ENCODE measurements around the gene SLX1A.
"Not testable (repeated sequence)": the region's sequence is repeated elsewhere in the genome, so short reads cannot be mapped to it uniquely, and the experiment has no call there.

Gene SLX1A

DNA sequence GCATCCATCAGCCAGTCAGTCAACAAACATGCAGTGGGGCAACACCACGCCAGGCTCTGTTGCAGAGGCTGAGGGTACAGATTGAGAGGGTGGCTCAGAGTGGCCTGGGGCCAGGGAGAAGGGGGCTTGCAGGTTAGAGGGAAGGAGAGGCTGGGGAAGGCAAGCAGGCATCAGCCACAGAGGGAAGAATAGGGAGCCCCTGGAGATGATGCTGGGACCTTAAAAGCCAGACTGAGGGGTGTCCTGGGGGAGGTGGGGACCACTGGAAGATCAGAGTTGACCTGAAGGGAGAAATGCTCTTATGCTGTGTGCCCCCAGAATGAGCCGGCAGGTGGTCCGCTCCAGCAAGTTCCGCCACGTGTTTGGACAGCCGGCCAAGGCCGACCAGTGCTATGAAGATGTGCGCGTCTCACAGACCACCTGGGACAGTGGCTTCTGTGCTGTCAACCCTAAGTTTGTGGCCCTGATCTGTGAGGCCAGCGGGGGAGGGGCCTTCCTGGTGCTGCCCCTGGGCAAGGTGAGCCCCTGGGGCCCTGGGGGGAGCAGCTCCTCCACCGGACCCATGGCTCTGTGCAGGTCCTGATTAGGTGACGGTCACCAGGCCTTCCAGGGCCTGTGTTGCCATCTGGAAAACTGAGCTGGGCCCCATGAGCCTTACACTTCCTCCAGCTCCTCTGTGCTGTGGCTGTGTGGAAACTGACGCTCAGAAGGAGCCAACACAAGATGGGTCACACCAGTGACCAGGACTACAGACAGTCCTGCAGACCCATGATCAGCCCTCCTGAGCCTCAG is 8.6 kb upstream of the SLX1A start:
- FAIRE-seq: no peak

DNA sequence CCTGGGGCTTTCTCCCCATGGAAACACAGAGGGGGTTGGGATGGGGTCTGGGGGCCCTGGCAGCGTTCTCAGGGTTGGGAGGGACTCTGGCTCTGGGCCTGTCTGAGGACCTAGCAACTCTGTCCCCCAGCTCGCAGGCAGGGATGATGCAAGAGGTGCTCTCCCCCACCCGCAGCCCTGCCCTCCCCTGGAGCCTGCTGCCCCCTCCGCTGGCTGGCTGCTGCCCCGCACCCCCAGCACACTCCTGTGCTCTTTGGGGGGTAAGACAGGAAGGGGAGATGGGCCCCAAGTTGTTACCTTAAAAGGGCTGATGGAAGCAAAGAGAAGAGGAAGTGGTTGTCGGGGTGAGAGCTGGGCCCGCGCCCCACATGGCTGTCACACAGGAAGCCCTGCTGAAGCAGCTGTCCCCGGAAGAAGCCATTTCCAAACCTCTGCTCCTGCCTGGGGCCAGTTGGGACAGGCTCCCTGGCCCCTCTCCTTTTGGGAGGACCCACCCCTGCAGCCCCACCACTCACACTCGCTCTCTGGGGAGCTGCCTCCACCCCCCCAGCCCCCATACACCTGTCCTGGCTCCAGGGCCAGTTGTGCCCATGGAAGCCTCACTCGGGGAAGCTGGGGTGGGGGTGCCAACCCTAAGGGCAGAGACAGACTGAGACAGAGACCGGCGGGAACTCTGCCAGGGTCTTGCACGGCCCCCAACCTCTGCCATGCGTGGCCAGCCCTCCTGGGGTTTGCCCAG is 7.8 kb upstream of the SLX1A start:
- no peak for FAIRE-seq

- no peak for FAIRE-seq
Measured at GRCh38 chr16:30186444-30186781, 7.3 kb upstream of the SLX1A start.

DNA sequence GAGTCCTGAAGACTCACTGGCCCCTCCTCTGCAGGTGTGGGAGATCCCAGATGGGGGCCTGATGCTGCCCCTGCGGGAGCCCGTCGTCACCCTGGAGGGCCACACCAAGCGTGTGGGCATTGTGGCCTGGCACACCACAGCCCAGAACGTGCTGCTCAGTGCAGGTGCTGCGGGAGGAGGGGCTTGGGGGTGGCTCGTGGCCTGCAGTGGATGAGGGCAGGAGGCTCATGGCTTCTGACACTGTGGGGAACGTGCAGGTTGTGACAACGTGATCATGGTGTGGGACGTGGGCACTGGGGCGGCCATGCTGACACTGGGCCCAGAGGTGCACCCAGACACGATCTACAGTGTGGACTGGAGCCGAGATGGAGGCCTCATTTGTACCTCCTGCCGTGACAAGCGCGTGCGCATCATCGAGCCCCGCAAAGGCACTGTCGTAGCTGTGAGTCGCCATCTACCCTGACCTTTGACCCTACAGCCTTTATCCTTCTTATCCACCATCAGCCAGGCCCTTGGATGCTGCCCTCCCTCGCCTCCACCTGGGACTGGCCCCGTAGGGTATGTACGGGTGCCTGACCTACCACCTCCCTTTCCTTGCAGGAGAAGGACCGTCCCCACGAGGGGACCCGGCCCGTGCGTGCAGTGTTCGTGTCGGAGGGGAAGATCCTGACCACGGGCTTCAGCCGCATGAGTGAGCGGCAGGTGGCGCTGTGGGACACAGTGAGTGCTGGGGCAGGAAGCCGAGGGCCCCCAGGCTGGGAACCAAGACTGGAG is 6.7 kb upstream of the SLX1A start:
- FAIRE-seq: no peak

- FAIRE-seq: no peak
Measured at GRCh38 chr16:30187556-30187865, 6.2 kb upstream of the SLX1A start.

DNA sequence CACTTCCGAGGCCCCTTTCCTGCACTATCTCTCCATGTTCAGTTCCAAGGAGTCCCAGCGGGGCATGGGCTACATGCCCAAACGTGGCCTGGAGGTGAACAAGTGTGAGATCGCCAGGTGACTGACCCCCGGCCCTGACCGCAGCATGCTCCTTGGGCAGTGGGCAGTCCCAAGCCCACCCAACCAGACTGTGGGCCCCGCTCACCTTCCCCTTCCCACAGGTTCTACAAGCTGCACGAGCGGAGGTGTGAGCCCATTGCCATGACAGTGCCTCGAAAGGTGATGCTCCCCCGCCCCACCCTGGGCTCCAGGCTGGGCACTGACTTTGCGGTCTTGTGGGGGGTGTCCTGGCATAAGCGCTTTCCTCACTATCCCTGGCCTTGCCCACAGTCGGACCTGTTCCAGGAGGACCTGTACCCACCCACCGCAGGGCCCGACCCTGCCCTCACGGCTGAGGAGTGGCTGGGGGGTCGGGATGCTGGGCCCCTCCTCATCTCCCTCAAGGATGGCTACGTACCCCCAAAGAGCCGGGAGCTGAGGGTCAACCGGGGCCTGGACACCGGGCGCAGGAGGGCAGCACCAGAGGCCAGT is 5.6 kb upstream of the SLX1A start:
- FAIRE-seq: no peak

GRCh38 chr16:30191158-30191557 is 2.5 kb upstream of the SLX1A start:
- FAIRE-seq: not testable (repeated sequence)

DNA sequence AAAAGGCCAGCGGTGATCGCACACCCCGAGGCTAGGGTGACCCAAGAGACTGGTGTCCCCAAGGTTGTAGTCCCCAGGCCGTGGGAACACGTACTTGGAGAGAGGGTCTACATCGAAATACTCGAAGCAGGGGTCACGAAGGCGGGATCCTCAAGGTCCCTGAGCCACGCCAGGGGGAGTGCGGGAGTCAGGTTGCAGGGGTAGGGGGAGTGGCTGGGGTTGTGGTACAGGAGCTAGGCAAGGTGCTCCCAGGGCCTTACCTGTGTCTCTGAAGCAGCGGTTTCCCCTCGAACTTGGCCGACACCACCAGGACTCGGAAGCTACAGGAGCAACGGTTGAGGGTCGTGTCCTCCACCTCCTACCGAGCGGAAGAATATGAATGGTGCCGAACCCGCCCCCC is 577 bp upstream of the SLX1A start:
- FAIRE-seq: not testable (repeated sequence)

- FAIRE-seq: not testable (repeated sequence)
Measured at GRCh38 chr16:30194172-30194925, 674 bp downstream of the SLX1A start.

DNA sequence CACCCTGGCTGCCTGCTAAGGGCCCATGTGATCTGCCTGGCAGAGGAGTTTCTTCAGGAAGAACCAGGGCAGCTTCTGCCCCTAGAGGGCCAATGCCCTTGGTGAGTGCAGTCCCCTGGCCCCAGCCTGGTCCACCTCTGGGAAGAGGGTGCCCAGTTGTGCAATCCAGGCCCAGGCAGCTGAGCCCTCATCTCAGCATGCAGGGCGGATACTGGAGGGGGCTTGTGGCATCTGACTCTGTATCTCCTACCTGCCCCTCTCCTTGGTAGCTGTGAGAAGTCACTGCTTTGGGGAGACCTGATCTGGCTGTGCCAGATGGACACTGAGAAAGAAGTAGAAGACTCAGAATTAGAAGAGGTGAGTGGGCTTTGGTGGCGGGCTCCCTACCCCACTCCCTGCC is 3.3 kb downstream of the SLX1A start:
- not testable (repeated sequence) for FAIRE-seq

- FAIRE-seq: not testable (repeated sequence)
Measured at GRCh38 chr16:30199049-30199448, 5.4 kb downstream of the SLX1A start, which contains the start of gene SULT1A3. TSS of gene SULT1A3 (plus strand) at chr16:30199255. CDS start at chr16:30200729, 1,474 bp downstream.

DNA sequence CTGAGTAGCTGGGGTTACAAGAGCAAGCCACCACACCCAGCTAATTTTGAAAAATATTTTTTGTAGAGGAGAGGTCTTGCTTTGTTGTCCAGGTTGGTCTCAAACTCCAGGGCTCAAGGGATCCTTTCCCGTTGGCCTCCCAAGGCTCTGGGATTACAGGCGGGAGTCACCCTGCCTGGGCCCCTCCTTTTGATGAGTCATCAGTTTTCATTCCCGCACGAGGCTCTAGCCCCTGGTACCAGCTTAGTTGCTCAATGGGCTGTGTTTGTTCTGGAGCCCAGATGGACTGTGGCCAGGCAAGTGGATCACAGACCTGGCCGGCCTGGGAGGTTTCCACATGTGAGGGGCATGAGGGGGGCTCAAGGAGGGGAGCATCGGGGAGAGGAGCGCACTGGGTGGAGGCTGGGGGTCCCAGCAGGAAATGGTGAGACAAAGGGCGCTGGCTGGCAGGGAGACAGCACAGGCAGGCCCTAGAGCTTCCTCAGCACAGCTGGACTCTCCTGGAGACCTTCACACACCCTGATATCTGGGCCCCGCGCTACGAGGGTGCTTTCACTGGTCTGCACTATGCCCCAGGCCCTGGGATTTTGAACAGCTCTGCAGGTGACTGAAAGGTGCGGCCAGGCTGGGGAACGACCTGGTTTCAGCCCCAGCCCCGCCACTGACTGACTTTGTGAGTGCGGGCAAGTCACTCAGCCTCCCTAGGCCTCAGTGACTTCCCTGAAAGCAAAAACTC is 6.1 kb downstream of the SLX1A start:
- not testable (repeated sequence) for FAIRE-seq

- FAIRE-seq: not testable (repeated sequence)
Measured at GRCh38 chr16:30205541-30206236, 12.0 kb downstream of the SLX1A start.

DNA sequence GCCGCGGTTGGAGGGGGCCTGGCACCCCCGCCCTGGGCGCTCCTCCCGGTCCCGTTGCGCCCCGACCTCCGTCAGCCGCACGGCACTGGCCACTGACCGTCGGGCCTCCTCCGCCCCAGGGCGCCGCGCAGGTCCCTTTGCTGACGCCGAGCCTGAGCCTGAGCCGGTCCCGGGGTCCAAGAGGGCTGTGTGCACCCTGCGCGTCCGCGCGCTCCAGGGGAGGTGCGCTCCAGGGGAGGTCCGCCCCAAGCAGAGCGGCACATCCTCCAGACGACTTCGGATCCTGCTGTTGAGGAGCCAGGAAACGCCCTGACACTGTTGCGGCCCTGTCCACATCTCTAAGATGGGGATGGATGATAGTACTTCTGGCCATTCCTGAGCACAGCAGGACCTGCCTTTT is 12.6 kb downstream of the SLX1A start:
- not testable (repeated sequence) for FAIRE-seq

- FAIRE-seq: not testable (repeated sequence)
Measured at GRCh38 chr16:30207063-30207704, 13.5 kb downstream of the SLX1A start.

- not testable (repeated sequence) for FAIRE-seq
Measured at GRCh38 chr16:30209032-30209431, 15.4 kb downstream of the SLX1A start.

- FAIRE-seq: not testable (repeated sequence)
Measured at GRCh38 chr16:30211414-30211813, 17.7 kb downstream of the SLX1A start.

GRCh38 chr16:30217082-30217481 is 23.4 kb downstream of the SLX1A start:
- FAIRE-seq: not testable (repeated sequence)
